HG02840 (cell line): ENCODE measurements around the gene TRPV4.

Source experiments
- ATAC-seq: cut with Tn5 transposase; IDR thresholded peaks from one replicate; pipeline ENCODE4 v1.9.1; 2021; ENCODE audit warnings: mild to moderate bottlenecking, moderate library complexity, moderate number of reproducible peaks; ENCODE audit not compliant: unreplicated experiment, low FRiP score

Gene TRPV4

DNA sequence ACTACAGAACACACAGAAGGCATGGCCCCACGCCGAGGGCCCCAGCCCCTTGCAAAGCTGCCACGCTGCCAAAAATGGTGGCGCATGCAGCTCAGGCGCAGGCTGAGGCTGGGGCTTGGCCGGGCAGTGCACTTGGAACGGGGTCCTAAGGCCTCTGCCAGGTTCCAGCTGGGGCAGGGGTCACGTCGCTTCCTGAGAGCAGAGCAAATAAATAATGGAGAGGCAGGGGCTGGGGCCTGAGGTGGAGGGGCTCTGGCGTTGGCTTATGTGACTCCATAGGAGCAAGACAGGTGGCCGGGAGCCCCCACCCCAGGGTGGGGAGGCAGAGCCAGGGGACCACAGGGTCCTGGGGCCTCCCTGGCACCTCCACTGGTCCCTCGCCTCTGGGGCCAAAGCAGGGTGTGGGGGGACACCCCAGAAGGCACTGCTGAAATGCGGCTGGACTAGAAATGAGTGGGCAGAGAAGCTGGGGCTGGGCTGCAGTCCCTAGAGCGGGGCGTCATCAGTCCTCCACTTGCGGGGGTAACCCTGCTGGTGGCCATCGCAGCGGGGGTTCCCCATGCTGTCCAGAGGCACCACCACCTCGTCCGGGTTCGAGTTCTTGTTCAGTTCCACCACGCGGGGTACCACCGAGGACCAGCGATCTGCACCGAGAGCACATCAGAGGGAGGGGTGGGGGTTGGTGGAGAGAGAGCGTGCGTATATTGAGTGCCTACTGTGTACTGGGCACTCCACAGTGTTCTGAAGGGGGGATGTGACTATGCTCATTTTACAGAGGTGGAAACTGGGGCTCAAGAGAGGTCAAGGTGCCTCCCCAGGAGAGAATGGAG is 49.8 kb downstream of the TRPV4 start:
- no peak for ATAC-seq

DNA sequence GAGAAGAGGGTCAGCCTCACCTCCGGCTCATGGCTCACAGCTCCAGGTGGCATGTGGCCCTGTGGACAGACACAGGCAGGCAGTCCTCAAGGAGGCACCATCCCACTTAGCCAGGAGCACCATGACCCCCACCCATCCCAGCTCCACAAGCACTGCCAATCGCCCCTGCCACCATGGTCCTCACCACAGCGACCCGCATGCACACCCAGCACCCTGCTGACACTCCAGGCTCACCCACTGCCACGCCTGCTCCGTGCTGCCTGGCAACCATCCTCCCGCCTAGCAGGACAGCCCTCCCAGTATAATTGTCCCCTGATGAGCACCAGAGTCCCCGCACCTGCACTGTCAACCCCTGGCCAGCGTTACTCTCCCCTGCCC is 50.9 kb downstream of the TRPV4 start:
- ATAC-seq, result no peak

- no peak for ATAC-seq
Observed at GRCh38 chr12:109781668-109782325, 51.4 kb downstream of the TRPV4 start.

GRCh38 chr12:109779382-109779781 is 53.8 kb downstream of the TRPV4 start:
- ATAC-seq, result no peak

DNA sequence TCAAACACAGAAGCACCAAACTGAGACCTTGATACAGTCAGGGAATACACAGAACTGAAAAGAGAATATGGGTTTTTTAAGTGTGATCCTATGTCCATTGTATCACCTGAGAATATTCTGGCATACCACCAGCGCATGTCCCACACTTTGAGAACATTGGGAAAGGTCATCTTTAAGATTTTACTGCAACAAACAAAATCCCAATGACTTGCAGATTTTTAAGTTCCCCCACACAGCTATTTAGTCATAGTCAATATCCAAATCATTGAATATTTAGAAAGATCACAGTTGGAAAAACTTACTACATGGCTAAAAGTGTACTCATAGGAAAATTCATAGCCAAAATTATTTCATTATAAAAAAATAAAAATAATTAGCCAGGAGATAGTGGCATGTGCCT is 54.5 kb downstream of the TRPV4 start:
- no peak for ATAC-seq

DNA sequence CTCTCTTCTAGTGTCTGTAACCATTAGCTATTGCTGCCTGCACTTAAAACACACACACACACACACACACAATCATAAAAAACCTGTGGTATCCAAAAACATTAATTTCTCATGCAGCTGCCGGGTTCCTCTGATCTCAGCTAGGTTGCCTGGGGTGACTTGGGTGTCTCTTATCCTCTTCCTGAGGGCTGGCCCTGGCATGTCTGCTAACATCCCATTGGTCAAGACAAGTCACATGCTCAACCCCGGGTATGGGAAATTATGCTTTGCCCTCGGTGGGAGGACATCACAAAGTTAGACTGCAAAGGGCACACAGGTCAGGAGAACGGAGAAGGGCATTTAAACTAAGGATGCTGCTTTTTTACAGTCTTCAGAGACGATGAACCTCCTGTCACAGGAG is 55.7 kb downstream of the TRPV4 start:
- no peak for ATAC-seq

GRCh38 chr12:109776624-109777023 is 56.6 kb downstream of the TRPV4 start:
- ATAC-seq, result no peak

DNA sequence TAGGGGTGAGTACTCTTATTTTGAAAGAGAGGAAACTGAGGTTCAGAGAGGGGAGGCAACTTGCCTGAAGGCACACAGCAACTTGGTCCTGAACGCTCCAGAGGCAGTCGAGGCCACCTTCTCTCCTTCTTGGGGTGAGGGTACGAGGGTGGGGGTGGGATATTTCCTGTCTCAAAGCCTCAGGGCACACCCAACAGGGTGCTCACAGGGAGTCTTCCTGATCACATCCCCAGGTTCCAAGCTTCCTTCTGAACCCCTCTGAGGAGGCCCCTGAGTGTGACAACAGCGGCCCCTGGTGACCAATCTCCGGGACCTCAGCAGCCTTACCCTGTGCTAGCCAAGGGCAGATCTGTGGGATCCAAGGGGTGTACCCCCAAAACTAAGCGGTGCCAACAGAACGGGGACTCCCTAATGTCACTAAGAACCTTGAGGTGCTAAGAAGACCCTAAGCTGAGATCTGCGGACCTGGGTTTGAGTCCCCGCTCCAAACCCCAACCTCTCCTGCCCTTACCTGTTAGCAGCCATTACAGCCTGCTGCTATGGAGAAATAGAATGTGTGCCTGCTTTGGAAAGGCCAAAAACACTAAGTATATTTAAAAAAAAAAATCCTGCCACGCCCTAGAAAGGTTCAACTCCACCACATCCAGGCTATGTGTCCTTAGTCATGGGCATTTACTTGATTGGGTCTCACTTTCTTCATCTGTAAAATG is 57.9 kb downstream of the TRPV4 start:
- ATAC-seq, result no peak

DNA sequence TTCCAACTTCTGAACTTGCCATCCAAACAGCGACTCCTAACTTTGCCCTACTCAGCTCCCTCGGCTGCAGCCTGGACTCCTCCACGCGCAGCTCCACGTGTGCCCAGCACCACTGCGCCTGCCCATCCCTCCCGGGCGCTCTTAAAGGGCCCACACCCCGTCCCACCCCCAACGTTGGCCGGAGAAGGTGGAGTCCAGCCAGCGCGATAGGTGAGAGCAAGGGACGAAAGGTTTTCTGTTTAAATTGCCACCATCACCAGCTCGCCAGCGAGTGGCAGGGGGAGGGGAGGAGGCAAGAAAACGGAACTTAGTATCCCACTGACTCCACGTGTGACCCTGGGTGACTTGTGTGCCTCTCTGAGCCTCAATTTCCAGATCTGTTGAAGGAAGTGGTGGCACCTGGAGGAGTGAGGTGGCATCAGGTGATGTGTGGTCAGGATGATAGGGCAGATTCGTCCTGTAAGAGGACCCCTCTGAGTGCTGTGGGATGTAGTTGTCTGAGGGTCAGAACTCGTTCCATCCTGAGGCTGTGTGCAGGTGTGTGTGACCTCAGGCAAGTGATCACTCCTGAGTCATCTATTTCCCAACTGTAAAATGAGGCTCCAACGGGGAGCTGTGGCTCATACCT is 59.7 kb downstream of the TRPV4 start:
- ATAC-seq, result no peak

DNA sequence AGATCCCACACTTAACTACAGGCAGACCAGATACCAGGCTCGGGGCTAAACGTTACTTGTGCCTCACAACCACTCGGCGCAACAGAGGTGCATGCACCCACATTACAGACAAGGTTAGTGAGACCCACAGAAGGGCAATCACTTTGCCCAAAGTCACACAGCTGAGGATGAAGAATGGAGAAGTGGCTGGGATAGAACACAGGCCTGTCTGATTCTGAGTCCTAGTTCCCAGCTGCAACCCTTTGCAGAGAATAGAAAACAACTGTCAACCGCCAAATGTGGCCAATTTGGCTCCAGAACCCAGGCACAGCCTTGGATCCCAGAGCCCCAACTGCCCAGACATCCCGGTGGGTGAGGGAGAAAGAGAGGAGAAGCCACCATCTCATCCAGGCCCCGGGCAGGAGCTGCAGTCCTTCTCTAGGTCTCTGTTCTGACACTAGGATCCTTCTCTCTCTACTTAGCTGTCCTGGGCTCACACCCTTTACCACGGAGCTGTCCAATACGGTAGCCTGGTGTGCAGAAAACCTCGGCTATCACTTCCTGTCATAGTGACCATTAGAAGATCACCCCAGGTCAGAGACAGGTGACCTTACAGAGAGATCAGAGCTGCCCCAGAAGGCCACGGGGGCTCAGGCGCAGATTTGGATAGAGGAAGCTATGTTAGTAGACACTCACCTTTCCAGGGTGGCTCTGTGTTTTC is 60.4 kb downstream of the TRPV4 start:
- ATAC-seq, result no peak

- ATAC-seq, result no peak
Observed at GRCh38 chr12:109771746-109772621, 61.2 kb downstream of the TRPV4 start.

DNA sequence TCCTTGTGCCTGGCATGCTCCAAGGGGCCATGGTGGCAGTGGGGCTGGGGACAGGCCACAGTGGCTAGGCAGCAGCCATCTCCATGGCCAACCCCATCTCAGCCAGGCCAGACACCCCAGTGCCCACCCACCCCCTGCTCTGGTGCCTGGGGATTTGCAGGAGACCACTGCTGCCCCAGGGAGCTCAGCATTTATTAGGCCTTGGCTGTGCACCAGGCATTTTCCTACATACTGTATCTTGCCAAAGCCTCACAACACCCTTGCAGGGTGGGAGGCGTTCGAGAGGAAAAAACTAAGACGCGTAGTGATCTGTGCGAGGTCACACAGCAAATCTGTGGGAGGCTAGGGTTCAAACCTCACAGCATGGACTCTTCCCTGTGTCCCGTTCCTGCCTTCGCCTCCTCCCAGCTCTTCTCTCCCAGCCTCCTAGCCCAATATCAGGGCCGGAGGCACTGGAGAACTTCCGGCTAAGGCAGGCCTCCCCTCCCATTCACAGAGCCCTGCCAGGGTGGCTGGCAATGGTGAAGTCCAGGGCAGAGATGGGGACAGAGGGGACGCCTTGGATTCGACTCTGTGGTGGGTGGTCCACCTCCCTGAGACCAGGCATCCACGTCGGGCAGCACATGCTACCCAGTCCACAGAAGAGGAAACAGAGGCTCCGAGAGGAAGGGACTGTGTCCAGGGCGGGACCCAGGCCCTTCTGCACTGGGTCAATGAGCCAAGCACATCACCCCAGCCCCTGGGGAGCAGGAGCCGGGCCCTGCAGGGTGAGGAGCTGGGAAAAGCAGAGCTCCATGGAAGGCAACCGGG is 62.1 kb downstream of the TRPV4 start:
- ATAC-seq, result no peak

DNA sequence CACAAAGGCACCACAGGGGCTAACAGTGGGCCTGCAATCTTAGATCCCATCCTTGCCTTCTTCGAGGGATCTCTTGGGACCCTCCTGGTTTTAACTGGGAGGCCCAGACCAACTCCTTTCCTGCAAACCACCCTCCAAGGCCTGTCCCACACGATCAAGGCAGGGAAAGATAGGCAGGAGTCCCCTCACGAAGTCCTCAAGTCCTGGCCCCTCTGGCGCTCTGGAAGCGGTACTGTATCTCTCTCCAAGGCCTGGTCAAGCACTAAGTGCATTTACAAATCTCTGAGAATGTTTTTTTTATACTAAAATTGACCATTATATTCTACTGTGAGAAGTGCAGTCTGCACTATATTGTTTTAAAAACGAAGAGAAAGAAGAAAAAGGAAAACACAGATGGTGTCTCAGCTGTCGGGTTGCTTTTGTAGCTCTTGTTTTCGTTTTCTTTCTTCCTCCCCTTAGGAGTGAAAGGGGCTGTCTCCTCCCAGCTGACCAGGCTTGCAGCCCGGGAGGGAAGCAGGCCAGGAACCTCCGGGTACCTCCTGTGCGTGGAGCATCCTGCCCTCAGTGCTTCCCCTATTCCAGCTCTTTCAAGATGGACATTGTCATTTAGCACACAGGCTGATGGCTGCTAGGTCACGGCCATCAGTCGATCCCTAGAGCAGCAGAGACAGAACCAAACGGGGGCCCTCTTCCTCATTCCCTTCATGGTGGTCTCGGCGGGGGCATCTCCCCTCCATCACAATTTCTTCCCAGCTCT is 62.9 kb downstream of the TRPV4 start:
- ATAC-seq, result no peak

GRCh38 chr12:109768901-109769670 is 64.1 kb downstream of the TRPV4 start:
- ATAC-seq, result no peak

GRCh38 chr12:109767991-109768900 is 65.0 kb downstream of the TRPV4 start:
- no peak for ATAC-seq

- ATAC-seq, result no peak
Observed at GRCh38 chr12:109767456-109767855, 65.7 kb downstream of the TRPV4 start.
